Lower leg skin (tissue), 4 donors: ENCODE data around the gene WDR43. TPM values are rescaled to one million over a fixed set of nuclear protein-coding genes. Genes with fewer than 3 reads are reported as not detected.
"Not testable (repeated sequence)": the region's sequence is repeated elsewhere in the genome, so short reads cannot be mapped to it uniquely, and the experiment has no call there.

Experiments used
- DNase-seq, 2 donors: peaks; one replicate each; pipeline ENCODE4 v3.0.0-alpha.2; 2019; ENCODE audit warnings: low spot score in 2 of 2
- H3K4me3 ChIP-seq: fragments of 200-600 bp; sonication (generic); 2 replicates; pipeline ENCODE4 v1.5.1; 2017; ENCODE audit warnings: mild to moderate bottlenecking, low read depth; ENCODE audit not compliant: poor library complexity, severe bottlenecking
- POLR2A ChIP-seq, 2 donors: fragments of 450-650 bp; IDR thresholded peaks; one replicate each; pipeline ENCODE4 v1.6.1; 2016 to 2017; ENCODE audit warnings: antibody characterized with exemption in 2 of 2, mild to moderate bottlenecking in 1 of 2, moderate library complexity in 1 of 2
- WGBS, 2 donors: methylation state at CpG; one replicate each; pipeline ENCODE4 v1.1.5; 2018; 5-methylcytosine and 5-hydroxymethylcytosine counted together
- intact Hi-C: fragments of 100-400 bp; cut with DNase I; formaldehyde crosslinking; loops from one replicate; pipeline ENCODE4 v1.15.0; 2023; ENCODE audit warnings: low total_unique reads
- total RNA-seq, 4 donors: library from RNA; depleted of rRNA; stranded (reverse); fragments of >200 nt; gene quantifications; one replicate each; pipeline ENCODE4 v1.1.0, GENCODE V29; 2016
- TF ChIP-seq, protein P1 (sequence below), 3 donors: fragments of 450-650 bp; IDR thresholded peaks; one replicate each; pipeline ENCODE4 v1.5.1; 2016; ENCODE audit warnings: antibody characterized with exemption in 3 of 3, mild to moderate bottlenecking in 3 of 3, moderate library complexity in 2 of 3

The WDR43 gene
- total RNA-seq, 4 donors from 2014 or later, result 40.8 to 65.5 (median 43.2) TPM

DNA sequence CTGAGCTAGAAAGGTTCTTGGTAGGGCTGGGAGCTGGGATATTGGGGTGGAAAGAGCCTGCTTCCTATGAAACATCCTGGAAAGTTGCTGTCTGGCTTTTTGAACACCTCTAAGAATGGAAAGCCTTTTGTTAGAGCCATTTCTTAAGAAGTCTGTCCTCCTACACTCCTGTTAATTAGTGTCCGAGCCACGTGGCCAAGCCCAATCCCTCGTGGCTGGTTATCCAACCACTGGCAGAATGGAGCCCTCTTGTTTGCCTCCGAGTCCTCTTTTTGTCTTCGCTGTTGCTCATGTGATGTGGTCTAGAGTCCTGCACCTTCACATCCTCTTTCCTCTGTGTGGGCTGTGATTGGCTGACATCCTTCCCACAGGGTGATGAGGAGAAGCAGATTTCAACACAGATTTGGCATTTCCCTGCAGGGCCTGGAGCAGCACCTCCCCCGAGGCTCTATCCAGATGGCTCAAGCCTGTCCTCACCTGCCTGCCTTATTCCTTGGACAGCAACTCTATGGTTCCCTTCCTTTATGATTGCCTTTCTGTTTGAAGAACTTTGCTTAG lies 78.4 kb downstream of the WDR43 start:
- DNase-seq, result peak in 1 of 2 donors; percentile 20
- WGBS, 2 donors, result 65 to 77% methylated on average over 6 of the region's 6 CpGs
- no peak overlapping the region for H3K4me3 ChIP-seq
- TF ChIP-seq, protein P1, sequence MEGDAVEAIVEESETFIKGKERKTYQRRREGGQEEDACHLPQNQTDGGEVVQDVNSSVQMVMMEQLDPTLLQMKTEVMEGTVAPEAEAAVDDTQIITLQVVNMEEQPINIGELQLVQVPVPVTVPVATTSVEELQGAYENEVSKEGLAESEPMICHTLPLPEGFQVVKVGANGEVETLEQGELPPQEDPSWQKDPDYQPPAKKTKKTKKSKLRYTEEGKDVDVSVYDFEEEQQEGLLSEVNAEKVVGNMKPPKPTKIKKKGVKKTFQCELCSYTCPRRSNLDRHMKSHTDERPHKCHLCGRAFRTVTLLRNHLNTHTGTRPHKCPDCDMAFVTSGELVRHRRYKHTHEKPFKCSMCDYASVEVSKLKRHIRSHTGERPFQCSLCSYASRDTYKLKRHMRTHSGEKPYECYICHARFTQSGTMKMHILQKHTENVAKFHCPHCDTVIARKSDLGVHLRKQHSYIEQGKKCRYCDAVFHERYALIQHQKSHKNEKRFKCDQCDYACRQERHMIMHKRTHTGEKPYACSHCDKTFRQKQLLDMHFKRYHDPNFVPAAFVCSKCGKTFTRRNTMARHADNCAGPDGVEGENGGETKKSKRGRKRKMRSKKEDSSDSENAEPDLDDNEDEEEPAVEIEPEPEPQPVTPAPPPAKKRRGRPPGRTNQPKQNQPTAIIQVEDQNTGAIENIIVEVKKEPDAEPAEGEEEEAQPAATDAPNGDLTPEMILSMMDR (IDR thresholded peaks at IDR 0.05), result no peak
- no peak for TF ChIP-seq POLR2A (IDR thresholded peaks at IDR 0.05)
- intact Hi-C loops, result no loop called here

DNA sequence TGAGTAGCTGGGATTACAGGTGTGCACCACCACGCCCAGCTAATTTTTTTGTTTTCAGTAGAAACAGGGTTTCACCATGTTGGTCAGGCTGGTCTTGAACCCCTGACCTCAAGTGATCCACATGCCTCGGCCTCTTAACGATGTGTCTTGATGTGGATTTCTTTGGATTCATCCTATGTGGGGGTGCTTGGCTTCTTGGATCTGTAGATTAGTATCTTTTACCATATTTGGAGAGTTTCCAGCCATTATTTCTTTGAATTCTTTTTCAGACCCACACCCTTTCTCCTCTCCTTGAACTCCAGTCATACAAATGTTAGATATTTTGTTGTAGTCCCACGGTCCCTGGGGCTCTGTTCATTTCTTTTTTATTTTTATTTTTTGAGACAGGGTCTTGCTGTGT lies 79.8 kb downstream of the WDR43 start:
- H3K4me3 ChIP-seq, result no peak overlapping the region
- TF ChIP-seq POLR2A (IDR thresholded peaks at IDR 0.05), result no peak
- TF ChIP-seq, protein P1 (IDR thresholded peaks at IDR 0.05), result no peak
- DNase-seq, result no peak
- intact Hi-C loops, result no loop called here
- WGBS, 2 donors, result 93% methylated on average over 4 of the region's 4 CpGs

DNA sequence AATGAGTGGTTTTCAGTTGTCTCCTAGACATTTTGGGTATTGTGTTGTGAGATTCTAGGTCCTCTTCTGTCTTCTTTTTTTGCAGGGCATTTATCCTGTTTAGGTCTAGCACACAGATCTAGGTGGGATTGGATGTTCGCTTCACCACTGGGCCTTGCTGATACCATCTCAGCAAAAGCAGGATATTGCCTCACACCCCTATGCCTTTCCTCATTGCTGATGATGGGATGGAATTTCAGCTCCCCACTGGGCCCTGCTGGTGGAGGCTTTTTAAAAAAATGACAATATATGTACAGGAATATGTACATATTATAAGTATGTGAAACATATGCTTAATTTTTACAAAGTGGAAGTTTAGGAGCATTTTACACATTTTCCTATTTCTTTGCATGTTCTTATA lies 81.2 kb downstream of the WDR43 start:
- DNase-seq, result no peak
- intact Hi-C loops, result no loop called here
- H3K4me3 ChIP-seq, result no peak overlapping the region
- 83 to 88% methylated on average over 1 of the region's 1 CpG for WGBS, 2 donors
- TF ChIP-seq, protein P1 (IDR thresholded peaks at IDR 0.05), result no peak
- no peak for TF ChIP-seq POLR2A (IDR thresholded peaks at IDR 0.05)

DNA sequence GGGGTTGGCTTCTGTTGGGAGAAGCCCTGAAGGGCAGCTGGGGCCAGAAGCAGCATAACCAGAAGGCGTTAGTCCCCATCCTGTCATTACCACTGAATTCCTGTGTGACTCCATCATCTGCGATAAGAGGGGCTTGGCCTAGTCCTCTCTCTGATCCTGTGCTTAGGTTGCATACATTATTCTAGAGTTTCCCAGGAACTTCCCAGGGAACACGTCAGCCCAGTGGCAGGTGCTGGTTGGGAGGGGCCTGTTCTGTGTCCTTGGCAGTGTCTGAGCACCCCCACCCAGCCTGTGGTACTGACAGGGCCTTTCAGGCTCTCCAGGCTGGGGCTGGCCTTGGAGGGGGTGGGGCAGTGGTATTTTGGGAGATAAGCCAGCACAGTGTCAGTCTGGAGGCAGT lies 82.1 kb downstream of the WDR43 start:
- no peak for DNase-seq
- 54 to 73% methylated on average over 3 of the region's 3 CpGs for WGBS, 2 donors
- H3K4me3 ChIP-seq, result no peak overlapping the region
- TF ChIP-seq, protein P1 (IDR thresholded peaks at IDR 0.05), result no peak
- no peak for TF ChIP-seq POLR2A (IDR thresholded peaks at IDR 0.05)
- intact Hi-C loops, result no loop called here

DNA sequence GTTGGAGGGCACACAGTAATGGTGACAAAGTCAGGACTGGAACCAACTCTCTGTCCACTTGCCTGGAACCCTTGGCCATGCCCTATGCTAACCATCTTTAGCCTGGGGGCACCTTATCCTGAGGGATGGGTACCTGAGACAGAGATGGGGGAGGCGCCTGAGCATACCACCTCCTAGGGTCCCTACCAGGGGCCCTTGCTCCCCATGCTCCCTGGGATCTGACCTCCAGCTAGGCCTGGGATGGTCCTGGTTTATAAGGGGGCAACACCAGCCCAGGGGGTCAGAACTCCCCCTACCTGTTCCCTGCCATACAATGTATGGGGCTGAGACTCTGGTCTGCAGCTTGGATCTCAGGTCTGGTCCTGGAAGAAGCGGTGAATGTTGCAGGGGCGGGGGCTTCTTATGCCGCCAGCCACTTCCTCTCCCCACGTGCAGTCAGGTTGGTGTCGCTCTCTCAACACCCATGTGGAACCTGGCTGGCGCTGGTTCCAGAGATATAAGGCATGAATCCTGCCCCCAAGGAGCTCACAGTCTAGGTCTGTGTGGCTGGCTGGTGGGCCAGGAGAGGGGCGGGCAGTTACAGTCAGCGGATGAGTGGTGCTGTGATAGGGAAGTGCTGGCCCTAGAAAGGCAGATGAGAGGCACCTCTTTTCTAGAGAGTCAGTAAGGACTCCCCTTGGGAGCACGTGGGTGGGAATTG lies 82.9 kb downstream of the WDR43 start:
- no peak for TF ChIP-seq POLR2A (IDR thresholded peaks at IDR 0.05)
- TF ChIP-seq, protein P1 (IDR thresholded peaks at IDR 0.05), result no peak
- DNase-seq, result no peak
- intact Hi-C loops, result no loop called here
- no peak overlapping the region for H3K4me3 ChIP-seq
- 85 to 92% methylated on average over 10 of the region's 10 CpGs for WGBS, 2 donors

DNA sequence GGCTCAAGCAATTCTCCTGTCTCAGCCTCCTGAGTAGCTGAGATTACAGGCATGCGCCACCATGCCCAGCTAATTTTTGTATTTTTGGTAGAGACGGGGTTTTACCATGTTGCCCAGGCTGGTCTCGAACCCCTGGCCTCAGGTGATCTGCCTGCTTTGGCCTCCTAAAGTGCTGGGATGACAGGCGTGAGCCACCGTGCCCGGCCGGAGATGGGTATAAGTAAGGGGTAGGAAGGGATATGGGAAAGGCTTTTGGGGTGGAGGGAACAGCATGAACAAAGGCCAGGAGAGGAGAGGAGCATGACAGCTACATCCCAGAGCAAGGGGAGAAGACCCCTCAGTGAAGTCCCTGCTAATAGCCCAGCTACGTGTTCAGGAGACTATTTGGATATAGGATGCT lies 83.5 kb downstream of the WDR43 start:
- H3K4me3 ChIP-seq, intact Hi-C loops, DNase-seq: not testable (repeated sequence)
- WGBS, 2 donors, result 89 to 96% methylated on average over 8 of the region's 8 CpGs
